Osteocyte (in vitro differentiated cells): Measurements from ENCODE around the gene FLCN. TPM values are rescaled to one million over a fixed set of nuclear protein-coding genes. Genes with fewer than 3 reads are reported as not detected.

Experiments
- DNase-seq: peaks from one replicate; pipeline ENCODE4 v3.0.0; 2021; ENCODE audit warnings: mixed read lengths; ENCODE audit not compliant: unreplicated experiment; ENCODE audit errors: extremely low spot score
- H3K27ac Mint-ChIP-seq: one replicate; pipeline ENCODE4 v1.8.0; 2021; ENCODE audit warnings: mild to moderate bottlenecking, mixed read lengths; ENCODE audit not compliant: unreplicated experiment
- H3K27me3 Mint-ChIP-seq: one replicate; pipeline ENCODE4 v1.8.0; 2021; ENCODE audit warnings: mixed read lengths; ENCODE audit not compliant: unreplicated experiment
- H3K36me3 Mint-ChIP-seq: one replicate; pipeline ENCODE4 v1.8.0; 2021; ENCODE audit warnings: mixed read lengths; ENCODE audit not compliant: unreplicated experiment
- H3K4me1 Mint-ChIP-seq: one replicate; pipeline ENCODE4 v1.8.0; 2021; ENCODE audit warnings: mixed read lengths; ENCODE audit not compliant: unreplicated experiment
- H3K4me3 Mint-ChIP-seq: one replicate; pipeline ENCODE4 v1.8.0; 2021; ENCODE audit warnings: mild to moderate bottlenecking, moderate library complexity, mixed read lengths; ENCODE audit not compliant: unreplicated experiment
- H3K9me3 Mint-ChIP-seq: one replicate; pipeline ENCODE4 v1.8.0; 2021; ENCODE audit warnings: mixed read lengths; ENCODE audit not compliant: unreplicated experiment
- total RNA-seq: library from RNA; stranded (reverse); gene quantifications from 2 replicates; pipeline ENCODE4 v1.2.1, GENCODE V29; 2021
- TF ChIP-seq, protein P1 (sequence below): fragments of 200-600 bp; sonication (generic); IDR thresholded peaks from 2 replicates; pipeline ENCODE4 v1.5.0; 2021; ENCODE audit warnings: antibody characterized with exemption, mild to moderate bottlenecking, moderate library complexity

The FLCN gene
- total RNA-seq, 1 donor from 2014 or later, result 91.1 TPM

DNA sequence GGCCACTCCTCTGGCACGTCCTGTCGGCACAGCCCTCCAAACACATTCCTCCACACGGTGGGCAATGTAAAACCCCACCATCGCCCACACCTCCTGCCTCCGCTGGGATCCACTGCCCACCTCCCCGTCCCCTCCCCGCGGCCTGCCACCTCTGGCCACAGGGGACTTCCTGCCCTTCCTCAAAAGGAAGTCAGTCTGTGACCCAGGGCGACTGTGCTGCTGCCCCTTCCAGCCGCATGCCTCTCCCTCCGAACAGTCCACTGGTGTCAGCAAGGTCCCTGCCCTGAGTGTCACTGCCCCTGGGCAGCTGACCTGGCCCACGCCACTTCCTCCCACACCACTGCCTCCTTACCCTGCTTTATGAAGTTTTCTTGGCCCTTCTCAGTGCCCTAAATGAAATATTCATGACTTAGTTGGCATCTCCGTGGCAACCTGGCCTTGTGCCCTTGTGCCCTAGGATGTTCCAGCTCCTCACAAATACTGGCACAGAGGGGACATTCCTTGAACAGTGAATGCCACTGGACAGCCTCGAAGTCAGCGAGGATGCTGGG, 32.9 kb downstream of the FLCN start:
- Mint-ChIP-seq H3K27me3 (no peaks in the 10 kb centered on the region), H3K4me3 (no peak overlapping the region), H3K4me1 (peaks cover 48% of the 10 kb centered on the region), H3K9me3 (no peaks in the 10 kb centered on the region), H3K36me3 (peaks cover 2% of the 10 kb centered on the region), H3K27ac (peak overlapping the region; percentile 50)
- no peak for DNase-seq
- TF ChIP-seq, protein P1, sequence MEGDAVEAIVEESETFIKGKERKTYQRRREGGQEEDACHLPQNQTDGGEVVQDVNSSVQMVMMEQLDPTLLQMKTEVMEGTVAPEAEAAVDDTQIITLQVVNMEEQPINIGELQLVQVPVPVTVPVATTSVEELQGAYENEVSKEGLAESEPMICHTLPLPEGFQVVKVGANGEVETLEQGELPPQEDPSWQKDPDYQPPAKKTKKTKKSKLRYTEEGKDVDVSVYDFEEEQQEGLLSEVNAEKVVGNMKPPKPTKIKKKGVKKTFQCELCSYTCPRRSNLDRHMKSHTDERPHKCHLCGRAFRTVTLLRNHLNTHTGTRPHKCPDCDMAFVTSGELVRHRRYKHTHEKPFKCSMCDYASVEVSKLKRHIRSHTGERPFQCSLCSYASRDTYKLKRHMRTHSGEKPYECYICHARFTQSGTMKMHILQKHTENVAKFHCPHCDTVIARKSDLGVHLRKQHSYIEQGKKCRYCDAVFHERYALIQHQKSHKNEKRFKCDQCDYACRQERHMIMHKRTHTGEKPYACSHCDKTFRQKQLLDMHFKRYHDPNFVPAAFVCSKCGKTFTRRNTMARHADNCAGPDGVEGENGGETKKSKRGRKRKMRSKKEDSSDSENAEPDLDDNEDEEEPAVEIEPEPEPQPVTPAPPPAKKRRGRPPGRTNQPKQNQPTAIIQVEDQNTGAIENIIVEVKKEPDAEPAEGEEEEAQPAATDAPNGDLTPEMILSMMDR, result no peak

DNA sequence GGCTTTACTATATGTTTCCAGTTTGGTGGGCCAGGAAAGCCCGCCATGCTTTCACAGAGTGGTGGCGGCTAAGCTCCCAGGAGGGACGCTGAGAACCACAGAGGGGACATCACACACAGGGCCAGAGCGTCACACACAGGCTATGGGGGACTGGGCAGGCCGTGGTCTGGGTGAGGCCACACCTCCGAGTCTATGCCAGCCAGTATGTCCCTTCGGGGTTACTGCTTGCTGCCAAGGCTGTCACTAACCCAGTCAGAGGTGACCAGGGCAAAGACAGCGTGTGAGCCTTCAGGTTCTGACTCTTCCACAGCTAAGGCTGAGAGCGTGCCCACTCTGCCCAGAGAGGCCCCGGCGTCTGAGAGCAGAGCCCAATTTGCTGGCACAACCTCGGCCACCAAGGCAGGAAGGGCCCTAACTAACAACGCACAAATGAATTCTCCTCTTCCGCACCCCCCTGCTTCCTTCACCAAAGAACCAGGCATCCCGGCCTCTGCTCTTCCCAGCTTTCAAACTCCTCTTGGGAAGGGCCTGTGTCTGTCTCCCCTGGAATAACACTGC, 33.7 kb downstream of the FLCN start:
- no peaks in the 10 kb centered on the region for H3K9me3 Mint-ChIP-seq
- H3K27ac Mint-ChIP-seq, result no peak overlapping the region
- peaks cover 48% of the 10 kb centered on the region for H3K4me1 Mint-ChIP-seq
- H3K4me3 Mint-ChIP-seq, result no peak overlapping the region
- H3K27me3 Mint-ChIP-seq, result no peaks in the 10 kb centered on the region
- TF ChIP-seq, protein P1, result no peak
- DNase-seq, result no peak
- peaks cover 2% of the 10 kb centered on the region for H3K36me3 Mint-ChIP-seq

DNA sequence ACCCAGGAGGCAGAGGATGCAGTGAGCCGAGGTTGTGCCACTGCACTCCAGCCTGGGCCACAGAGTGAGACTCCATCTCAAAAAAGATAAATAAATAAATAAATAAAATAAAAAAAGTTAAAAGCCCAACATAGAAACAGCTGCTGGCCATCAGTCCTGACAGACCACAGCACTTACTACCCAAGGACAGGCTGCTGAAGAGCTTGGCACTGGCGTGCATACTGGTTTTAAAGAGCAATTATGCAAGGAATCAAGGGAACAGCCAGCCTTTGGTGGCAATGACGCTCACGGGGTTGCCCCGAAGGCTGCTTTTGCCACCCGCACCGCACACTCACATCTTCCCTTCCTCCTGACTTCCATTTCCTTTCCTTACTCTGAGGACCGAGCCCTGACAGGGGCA, 35.1 kb downstream of the FLCN start:
- Mint-ChIP-seq H3K9me3 (no peaks in the 10 kb centered on the region), H3K4me1 (peaks cover 48% of the 10 kb centered on the region), H3K4me3 (no peak overlapping the region), H3K36me3 (peaks cover 2% of the 10 kb centered on the region), H3K27me3 (no peaks in the 10 kb centered on the region), H3K27ac (peak overlapping the region; percentile 93)
- TF ChIP-seq, protein P1, result no peak
- no peak for DNase-seq

DNA sequence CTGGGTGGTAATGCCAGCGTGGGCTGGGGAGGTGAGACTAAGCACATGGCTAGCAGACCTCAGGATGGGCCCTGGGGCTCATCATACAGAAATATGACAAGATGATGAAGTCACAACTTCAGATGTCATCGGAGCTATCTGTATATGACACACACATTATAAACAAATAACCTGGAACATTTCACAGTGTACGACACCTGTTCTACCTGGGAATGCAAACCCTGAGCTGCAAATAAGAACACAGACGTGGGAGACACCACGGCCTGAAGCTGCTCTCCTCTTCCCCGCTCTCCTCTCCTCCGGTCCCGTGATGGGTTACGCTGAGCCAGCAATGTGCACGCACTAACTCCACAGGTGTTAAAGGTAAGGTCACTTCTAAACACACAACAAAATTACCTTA, 35.7 kb downstream of the FLCN start:
- TF ChIP-seq, protein P1, result no peak
- Mint-ChIP-seq H3K9me3 (no peaks in the 10 kb centered on the region), H3K27me3 (no peaks in the 10 kb centered on the region), H3K36me3 (peaks cover 2% of the 10 kb centered on the region), H3K27ac (peak overlapping the region; percentile 93), H3K4me1 (peaks cover 45% of the 10 kb centered on the region), H3K4me3 (no peak overlapping the region)
- DNase-seq, result no peak

DNA sequence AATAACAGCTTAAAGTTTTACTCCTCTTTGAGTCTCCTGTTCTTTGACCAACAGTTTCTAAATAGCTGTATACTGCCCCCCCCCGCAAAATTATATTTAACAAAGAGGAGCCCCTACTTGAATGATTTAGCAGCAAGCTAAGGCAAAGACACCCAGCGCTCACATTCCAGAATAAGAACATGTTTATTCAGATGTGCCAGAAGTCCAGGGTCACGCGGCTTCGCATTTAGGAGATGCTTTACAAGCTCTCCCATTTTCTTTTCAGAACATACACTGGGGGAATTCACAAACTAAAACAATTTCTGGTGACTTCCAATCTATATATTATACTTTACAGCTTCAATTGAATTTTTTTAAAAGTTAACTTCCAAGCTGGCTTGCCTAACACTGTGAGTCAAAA, 36.1 kb downstream of the FLCN start:
- no peaks in the 10 kb centered on the region for H3K27me3 Mint-ChIP-seq
- H3K4me3 Mint-ChIP-seq, result peak overlapping the region; percentile 12
- no peak for DNase-seq
- TF ChIP-seq, protein P1, result no peak
- peak overlapping the region; percentile 93 for H3K27ac Mint-ChIP-seq
- H3K4me1 Mint-ChIP-seq, result peaks cover 45% of the 10 kb centered on the region
- H3K9me3 Mint-ChIP-seq, result no peaks in the 10 kb centered on the region
- H3K36me3 Mint-ChIP-seq, result peaks cover 2% of the 10 kb centered on the region
